ENCODE results near the gene DAGLA. TPM values are rescaled to one million over a fixed set of nuclear protein-coding genes. Genes with fewer than 3 reads are reported as not detected.

DAGLA gene
- total and polyA plus RNA-seq, 2 donors (not counting 3 experiments of a cell fraction or from before 2014, with no cell fraction given) = 2.5 to 4.7 TPM

- Histone ChIP-seq H3K4me1 (ENCODE audit: control insufficient read depth, extremely low read depth, insufficient read depth, low read length) (no peaks in the 10 kb centered on the region), H3K4me2 (ENCODE audit: insufficient read depth, low read length) (no peak overlapping the region), H3K9me3 (replicated peaks; ENCODE audit: control insufficient read depth, insufficient read depth, low read length) (no peaks in the 10 kb centered on the region), H3K4me3 (replicated peaks in 1 of 3; ENCODE audit: insufficient read depth in 1 of 3, low read depth in 1 of 3, low read length in 3 of 3) (no peak overlapping the region), H3K27me3 (ENCODE audit: control insufficient read depth in 2 of 2, insufficient read depth in 2 of 2, low read length in 2 of 2) (no peaks in the 10 kb centered on the region), H2AFZ (ENCODE audit: low read depth, low read length) (no peak overlapping the region), H3K79me2 (ENCODE audit: control insufficient read depth, insufficient read depth, low read length) (no peaks in the 10 kb centered on the region), H3K36me3 (ENCODE audit: control insufficient read depth in 2 of 2, extremely low read depth in 1 of 2, insufficient read depth in 2 of 2, low read length in 2 of 2) (no peaks in the 10 kb centered on the region), H3K27ac (ENCODE audit: insufficient read depth, low read depth, low read length) (no peak overlapping the region), H3K9ac (replicated peaks; ENCODE audit: extremely low read depth, insufficient read depth, low read length) (no peak overlapping the region), H4K20me1 (replicated peaks; ENCODE audit: control insufficient read depth, extremely low read depth, insufficient read depth, low read length) (no peaks in the 10 kb centered on the region), H3K9me1 (replicated peaks; ENCODE audit: control insufficient read depth, extremely low read depth, insufficient read depth, low read length) (no peaks in the 10 kb centered on the region)
- no TSS peak for BruUV-seq (replicated peaks)
- TF ChIP-seq JUN (IDR thresholded peaks at IDR 0.05; ENCODE audit: borderline replicate concordance, insufficient read depth, insufficient read length, low read depth) = no peak
- TF ChIP-seq FOS (IDR thresholded peaks at IDR 0.05; ENCODE audit: borderline replicate concordance, insufficient read depth, low read length) = no peak
- TF ChIP-seq MAX (IDR thresholded peaks at IDR 0.05; ENCODE audit: insufficient read depth, insufficient read length) = no peak
- TF ChIP-seq POLR2A (IDR thresholded peaks at IDR 0.05; ENCODE audit: low read depth, low read length) = no peak
- TF ChIP-seq POLR2AphosphoS5 (IDR thresholded peaks at IDR 0.05; ENCODE audit: insufficient read depth, low read depth, low read length) = no peak
- TF ChIP-seq MYC (IDR thresholded peaks at IDR 0.05; ENCODE audit: low read depth, low read length) = no peak
- no peak for TF ChIP-seq GATA2 (IDR thresholded peaks at IDR 0.05; ENCODE audit: insufficient read depth, insufficient read length, low read depth, low read length)
- no peak for TF ChIP-seq CTCF (IDR thresholded peaks at IDR 0.05; ENCODE audit: extremely low read depth in 1 of 2, insufficient read depth in 1 of 2, low read depth in 1 of 2, low read length in 2 of 2)
- no peak for TF ChIP-seq EZH2 (IDR thresholded peaks at IDR 0.05; ENCODE audit: borderline replicate concordance, low read depth, low read length, severe bottlenecking)
- ChIA-PET CTCF (interaction anchor here (1.0 to 1.9 kb wide), 2 partner anchors 13 to 36 kb away, joined by 3 to 7 read pairs; no protein-coding TSS in a partner anchor), POLR2A (no interaction called here)
- intact Hi-C loops (cut with micrococcal nuclease) = no loop called here
- DNase-seq (ENCODE audit: low read depth, low spot score) (no peak), FAIRE-seq (no peak)
- dilution Hi-C loops (cut with MboI; ENCODE audit: extremely low pct_ligation_motif_present, low sequenced_read_pairs) = no loop called here
Measured at GRCh38 chr11:61711037-61711436, 30.8 kb downstream of the DAGLA start.

Data from endothelial cell of umbilical vein (primary cell).